MCF 10A (cell line): ENCODE data around the gene KCNS3. TPM values are rescaled to one million over a fixed set of nuclear protein-coding genes. Genes with fewer than 3 reads are reported as not detected.

Experiments used
- BruUV-seq: library from RNA; stranded (reverse); fragments of 400-500 nt; replicated peaks from 2 replicates; lab custom pipeline; 2021; lab: Mats Ljungman, UMichigan
- CTCF ChIA-PET: fragments of 300-600 bp; sonication (Branson Sonifier 250); formaldehyde crosslinking; extraction: SDS; loops from one replicate; lab custom pipeline; 2021; ENCODE audit warnings: antibody characterized with exemption, inconsistent platforms; lab: Yijun Ruan, JAX
- POLR2A ChIA-PET: fragments of 300-600, 350-650 bp; sonication (Branson Sonifier 250); formaldehyde crosslinking; extraction: SDS; loops from one replicate; lab custom pipeline; 2020; ENCODE audit warnings: antibody characterized with exemption, inconsistent platforms; lab: Yijun Ruan, JAX
- DNase-seq: peaks from one replicate; pipeline ENCODE4 v3.0.0-alpha.2; 2018; ENCODE audit not compliant: unreplicated experiment
- H3K27ac Mint-ChIP-seq: one replicate; pipeline ENCODE4 v1.8.0; 2022; ENCODE audit warnings: mild to moderate bottlenecking, low read depth, mixed read lengths; ENCODE audit not compliant: unreplicated experiment
- H3K27me3 Mint-ChIP-seq: one replicate; pipeline ENCODE4 v1.8.0; 2022; ENCODE audit warnings: mixed read lengths; ENCODE audit not compliant: insufficient read depth, unreplicated experiment
- H3K36me3 Mint-ChIP-seq: one replicate; pipeline ENCODE4 v1.8.0; 2022; ENCODE audit warnings: mild to moderate bottlenecking, moderate library complexity, mixed read lengths; ENCODE audit not compliant: insufficient read depth, unreplicated experiment
- H3K4me1 Mint-ChIP-seq: one replicate; pipeline ENCODE4 v1.8.0; 2022; ENCODE audit warnings: mixed read lengths; ENCODE audit not compliant: insufficient read depth, unreplicated experiment
- H3K4me3 Mint-ChIP-seq: one replicate; pipeline ENCODE4 v1.8.0; 2022; ENCODE audit warnings: mild to moderate bottlenecking, moderate library complexity, mixed read lengths; ENCODE audit not compliant: unreplicated experiment
- H3K9me3 Mint-ChIP-seq: one replicate; pipeline ENCODE4 v1.8.0; 2022; ENCODE audit warnings: mixed read lengths; ENCODE audit not compliant: unreplicated experiment
- CTCF ChIP-seq: fragments of 200-600 bp; IDR thresholded peaks from one replicate; pipeline ENCODE4 v1.8.0; 2022; ENCODE audit warnings: antibody characterized with exemption, mild to moderate bottlenecking; ENCODE audit not compliant: unreplicated experiment
- intact Hi-C: fragments of 100-400 bp; cut with micrococcal nuclease; formaldehyde crosslinking; loops from 2 replicates; pipeline ENCODE4 v1.14.1; 2022
- total RNA-seq: library from RNA; stranded (reverse); gene quantifications from 2 replicates; pipeline ENCODE4 v1.2.3, GENCODE V29; 2022

KCNS3 gene
- total RNA-seq, 1 experiment from 2014 or later: 0.84 TPM

- no peak for DNase-seq
- H3K27ac Mint-ChIP-seq: no peak overlapping the region
- peaks cover 11% of the 10 kb centered on the region for H3K27me3 Mint-ChIP-seq
- H3K4me1 Mint-ChIP-seq: peaks cover 6% of the 10 kb centered on the region
- POLR2A ChIA-PET: no interaction called here
- no TSS peak for BruUV-seq
- H3K4me3 Mint-ChIP-seq: no peak overlapping the region
- H3K9me3 Mint-ChIP-seq: peaks cover 8% of the 10 kb centered on the region
- intact Hi-C loops: no loop called here
- TF ChIP-seq CTCF: no peak
- no peaks in the 10 kb centered on the region for H3K36me3 Mint-ChIP-seq
- CTCF ChIA-PET: no interaction called here
Measured at GRCh38 chr2:17959356-17959755, 80.9 kb downstream of the KCNS3 start.

GRCh38 chr2:17959833-17960232 lies 81.4 kb downstream of the KCNS3 start:
- peaks cover 11% of the 10 kb centered on the region for H3K27me3 Mint-ChIP-seq
- DNase-seq: no peak
- H3K36me3 Mint-ChIP-seq: no peaks in the 10 kb centered on the region
- ChIA-PET POLR2A (no interaction called here), CTCF (no interaction called here)
- no TSS peak for BruUV-seq
- H3K4me3 Mint-ChIP-seq: no peak overlapping the region
- peaks cover 8% of the 10 kb centered on the region for H3K9me3 Mint-ChIP-seq
- H3K27ac Mint-ChIP-seq: no peak overlapping the region
- no peak for TF ChIP-seq CTCF
- intact Hi-C loops: no loop called here
- H3K4me1 Mint-ChIP-seq: peaks cover 6% of the 10 kb centered on the region

DNA sequence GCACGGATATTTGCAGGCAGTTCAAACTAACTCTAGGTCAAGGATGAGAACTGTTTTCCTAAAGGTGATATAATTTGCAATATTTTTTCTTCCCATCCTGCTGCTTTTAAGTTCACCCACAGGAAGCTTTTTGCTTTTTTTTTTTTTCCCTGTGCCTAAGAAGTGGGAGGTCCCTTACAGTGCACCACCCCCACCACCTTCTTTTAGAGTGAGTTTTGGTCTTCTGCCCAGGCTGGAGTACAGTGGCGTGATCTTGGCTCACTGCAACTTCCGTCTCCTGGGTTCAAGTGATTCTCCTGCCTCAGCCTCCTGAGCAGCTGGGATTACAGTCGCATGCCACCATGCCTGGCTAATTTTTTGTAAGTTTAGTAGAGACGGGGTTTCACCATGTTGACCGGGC lies 82.5 kb downstream of the KCNS3 start:
- no peak for DNase-seq
- Mint-ChIP-seq H3K4me1 (peaks cover 6% of the 10 kb centered on the region), H3K27ac (no peak overlapping the region), H3K36me3 (no peaks in the 10 kb centered on the region), H3K27me3 (peaks cover 11% of the 10 kb centered on the region), H3K9me3 (peaks cover 8% of the 10 kb centered on the region), H3K4me3 (no peak overlapping the region)
- ChIA-PET POLR2A (interaction anchor here (0.6 kb wide), 1 partner anchor 403 kb away, joined by 3 read pairs; no protein-coding TSS in a partner anchor), CTCF (interaction anchor here (0.6 kb wide), 1 partner anchor 186 kb away, joined by 6 read pairs; no protein-coding TSS in a partner anchor)
- BruUV-seq: no TSS peak
- TF ChIP-seq CTCF: no peak
- intact Hi-C loops: no loop called here

GRCh38 chr2:17961789-17962188 lies 83.3 kb downstream of the KCNS3 start:
- DNase-seq: no peak
- ChIA-PET POLR2A (no interaction called here), CTCF (no interaction called here)
- TF ChIP-seq CTCF: no peak
- BruUV-seq: no TSS peak
- Mint-ChIP-seq H3K27me3 (peaks cover 5% of the 10 kb centered on the region), H3K9me3 (peaks cover 8% of the 10 kb centered on the region), H3K36me3 (no peaks in the 10 kb centered on the region), H3K27ac (no peak overlapping the region), H3K4me3 (no peak overlapping the region), H3K4me1 (peaks cover 6% of the 10 kb centered on the region)
- intact Hi-C loops: no loop called here
